ENCODE data around the gene C9orf78.

C9orf78 gene

DNA sequence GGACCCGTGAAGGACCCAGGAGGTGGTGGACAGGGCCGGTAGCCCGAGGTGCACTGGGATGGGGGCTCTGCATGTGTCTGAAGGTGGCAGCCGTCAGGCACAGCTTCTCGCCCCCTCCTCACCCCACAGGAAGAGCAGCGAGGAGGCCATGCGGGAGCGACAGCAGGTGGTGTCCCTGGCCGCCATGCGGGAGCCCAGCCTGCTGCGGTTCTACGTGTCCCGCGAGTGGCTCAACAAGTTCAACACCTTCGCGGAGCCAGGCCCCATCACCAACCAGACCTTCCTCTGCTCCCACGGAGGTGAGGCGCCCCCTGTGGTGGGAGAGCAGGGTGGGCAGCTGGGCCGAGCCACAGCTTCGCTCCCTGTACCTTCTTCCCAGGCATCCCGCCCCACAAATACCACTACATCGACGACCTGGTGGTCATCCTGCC lies 40.1 kb upstream of the C9orf78 start:
- peaks cover 37% of the 10 kb centered on the region for H3K36me3 ChIP-seq (ENCODE audit: control insufficient read depth, insufficient read depth, low read length, severe bottlenecking)
- no peak overlapping the region for H3K9ac ChIP-seq (ENCODE audit: low read length)
- H3K4me3 ChIP-seq (ENCODE audit: low read length), result no peak overlapping the region
- no peak for DNase-seq (ENCODE audit: low read depth)
- H3K4me1 ChIP-seq (ENCODE audit: control insufficient read depth, insufficient read depth, low read length), result no peaks in the 10 kb centered on the region
- H3K9me3 ChIP-seq (ENCODE audit: control insufficient read depth, low read length), result no peaks in the 10 kb centered on the region
- no peaks in the 10 kb centered on the region for H3K27me3 ChIP-seq (replicated peaks; ENCODE audit: control insufficient read depth, insufficient read depth, low read length)

DNA sequence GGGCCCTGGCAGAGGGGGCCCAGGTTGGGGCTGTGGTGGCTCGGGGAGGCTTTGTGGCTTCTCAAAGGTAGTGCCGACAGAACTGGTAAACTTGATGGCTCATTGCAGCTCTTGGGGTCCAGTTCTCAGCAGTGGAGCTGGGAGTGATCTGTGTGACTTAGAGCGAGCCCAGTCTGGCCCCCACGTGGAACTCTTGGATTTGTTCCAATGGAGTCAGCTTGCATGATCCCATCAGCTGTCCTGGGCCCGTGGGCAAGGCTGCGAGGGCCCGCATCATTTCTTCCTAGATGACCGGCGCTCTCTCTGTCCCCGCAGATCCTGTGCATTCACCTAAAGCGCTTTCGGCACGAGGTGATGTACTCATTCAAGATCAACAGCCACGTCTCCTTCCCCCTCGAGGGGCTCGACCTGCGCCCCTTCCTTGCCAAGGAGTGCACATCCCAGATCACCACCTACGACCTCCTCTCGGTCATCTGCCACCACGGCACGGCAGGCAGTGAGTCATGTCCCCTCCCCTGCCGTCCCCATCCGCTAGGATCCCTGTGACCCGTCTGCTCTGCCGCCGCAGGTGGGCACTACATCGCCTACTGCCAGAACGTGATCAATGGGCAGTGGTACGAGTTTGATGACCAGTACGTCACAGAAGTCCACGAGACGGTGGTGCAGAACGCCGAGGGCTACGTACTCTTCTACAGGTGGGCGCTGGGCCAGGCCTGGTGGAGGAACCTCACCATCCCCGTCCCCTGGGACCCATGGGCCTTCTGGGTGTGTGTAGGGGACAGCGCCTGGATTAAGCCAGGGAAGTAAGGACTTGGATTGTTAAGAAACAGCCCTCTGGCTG lies 39.4 kb upstream of the C9orf78 start:
- Histone ChIP-seq H3K9ac (ENCODE audit: low read length) (no peak overlapping the region), H3K4me3 (ENCODE audit: low read length) (no peak overlapping the region), H3K27me3 (replicated peaks; ENCODE audit: control insufficient read depth, insufficient read depth, low read length) (no peaks in the 10 kb centered on the region), H3K36me3 (ENCODE audit: control insufficient read depth, insufficient read depth, low read length, severe bottlenecking) (peaks cover 32% of the 10 kb centered on the region), H3K4me1 (ENCODE audit: control insufficient read depth, insufficient read depth, low read length) (no peaks in the 10 kb centered on the region), H3K9me3 (ENCODE audit: control insufficient read depth, low read length) (no peaks in the 10 kb centered on the region)
- DNase-seq (ENCODE audit: low read depth), result no peak

DNA sequence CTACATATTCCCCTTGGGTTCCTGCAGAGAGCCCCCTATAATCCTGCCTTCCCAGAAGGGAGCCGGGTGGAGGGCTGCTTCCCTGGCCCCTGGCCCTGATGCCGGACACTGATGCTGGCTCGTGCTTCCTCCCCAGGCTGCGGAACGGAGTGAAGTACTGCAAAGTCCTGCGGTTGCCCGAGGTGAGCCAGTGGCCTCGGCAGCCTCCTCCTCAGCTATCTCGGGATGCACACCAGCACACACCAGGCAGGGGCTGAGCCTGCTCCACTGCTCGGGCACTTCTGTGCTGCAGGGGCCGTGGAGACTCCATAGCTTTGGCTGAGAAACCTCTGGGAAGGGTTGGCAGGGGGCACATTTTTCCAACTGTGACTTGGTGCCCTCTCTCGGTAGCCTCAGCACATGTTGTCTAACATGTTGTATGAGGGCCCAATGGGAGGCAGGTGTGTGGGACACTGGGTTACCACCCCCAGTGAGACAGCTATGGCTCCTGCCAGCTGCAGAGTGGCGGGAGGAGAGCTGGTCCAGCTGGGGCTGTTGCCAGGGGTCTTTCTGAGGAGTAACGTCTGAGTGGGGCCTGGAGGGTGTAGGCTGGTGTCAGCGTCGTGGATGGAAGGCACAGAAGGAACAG lies 38.6 kb upstream of the C9orf78 start:
- Histone ChIP-seq H3K4me3 (ENCODE audit: low read length) (no peak overlapping the region), H3K27me3 (replicated peaks; ENCODE audit: control insufficient read depth, insufficient read depth, low read length) (no peaks in the 10 kb centered on the region), H3K36me3 (ENCODE audit: control insufficient read depth, insufficient read depth, low read length, severe bottlenecking) (peaks cover 32% of the 10 kb centered on the region), H3K9me3 (ENCODE audit: control insufficient read depth, low read length) (no peaks in the 10 kb centered on the region), H3K4me1 (ENCODE audit: control insufficient read depth, insufficient read depth, low read length) (no peaks in the 10 kb centered on the region), H3K9ac (ENCODE audit: low read length) (no peak overlapping the region)
- DNase-seq (ENCODE audit: low read depth), result no peak

DNA sequence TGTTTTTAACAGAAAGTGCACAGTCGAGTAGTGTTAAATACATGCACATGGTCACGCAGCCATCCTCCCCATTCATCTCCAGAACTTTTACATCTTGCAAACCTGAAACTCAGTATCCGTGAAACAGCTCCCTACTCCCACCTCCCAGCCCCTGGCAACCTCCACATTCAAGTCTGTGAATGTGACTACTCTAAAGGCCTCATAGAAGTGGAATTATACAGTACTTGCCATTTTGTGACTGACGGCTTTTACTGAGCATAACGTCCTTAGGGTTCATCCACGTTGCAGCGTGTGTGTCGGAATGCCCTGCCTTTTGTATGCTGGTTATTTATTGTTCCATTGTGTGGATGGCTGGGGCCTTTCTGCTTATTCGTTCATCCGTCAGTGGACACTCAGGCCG lies 36.0 kb upstream of the C9orf78 start:
- no peaks in the 10 kb centered on the region for H3K4me1 ChIP-seq (ENCODE audit: control insufficient read depth, insufficient read depth, low read length)
- no peaks in the 10 kb centered on the region for H3K9me3 ChIP-seq (ENCODE audit: control insufficient read depth, low read length)
- no peak for DNase-seq (ENCODE audit: low read depth)
- no peaks in the 10 kb centered on the region for H3K27me3 ChIP-seq (replicated peaks; ENCODE audit: control insufficient read depth, insufficient read depth, low read length)
- no peak overlapping the region for H3K9ac ChIP-seq (ENCODE audit: low read length)
- H3K4me3 ChIP-seq (ENCODE audit: low read length), result no peak overlapping the region
- H3K36me3 ChIP-seq (ENCODE audit: control insufficient read depth, insufficient read depth, low read length, severe bottlenecking), result peaks cover 41% of the 10 kb centered on the region

DNA sequence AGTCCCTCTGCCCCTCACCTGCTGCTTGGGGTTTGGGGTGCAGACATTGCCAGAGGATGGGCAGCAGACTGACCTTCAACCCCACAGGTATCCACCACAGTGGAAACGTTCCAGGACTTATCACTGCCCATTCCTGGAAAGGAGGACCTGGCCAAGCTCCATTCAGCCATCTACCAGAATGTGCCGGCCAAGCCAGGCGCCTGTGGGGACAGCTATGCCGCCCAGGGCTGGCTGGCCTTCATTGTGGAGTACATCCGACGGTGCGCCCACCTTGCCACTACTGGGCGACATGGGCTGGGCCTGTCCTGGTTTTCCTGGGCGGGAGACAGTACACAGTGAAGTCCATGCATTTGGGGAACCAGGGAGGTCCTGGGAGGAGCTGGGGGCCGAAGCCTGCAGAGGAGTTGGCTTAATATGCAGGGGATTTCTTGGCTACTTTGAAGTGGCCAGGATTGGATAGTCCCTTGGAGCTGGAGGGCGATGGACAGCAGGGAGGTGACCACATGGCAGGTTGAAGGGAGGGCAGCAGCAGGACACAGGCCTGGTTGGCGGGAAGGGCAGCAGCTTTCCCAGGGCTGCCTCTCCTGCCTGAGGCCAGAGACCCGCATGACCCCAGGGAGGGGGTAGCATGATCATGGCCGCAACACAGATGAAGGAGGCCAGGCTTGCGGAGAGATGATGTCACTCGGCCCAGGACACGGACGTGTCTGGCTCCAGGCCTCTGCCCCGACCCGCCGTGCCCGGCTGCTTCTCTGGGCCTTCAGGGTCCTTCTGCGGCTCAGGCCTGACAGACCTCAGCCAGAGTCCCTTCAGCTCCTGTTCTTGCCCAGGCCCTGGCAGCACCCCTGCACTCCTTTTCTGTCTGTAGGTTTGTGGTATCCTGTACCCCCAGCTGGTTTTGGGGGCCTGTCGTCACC lies 34.8 kb upstream of the C9orf78 start:
- DNase-seq (ENCODE audit: low read depth), result no peak
- Histone ChIP-seq H3K9me3 (ENCODE audit: control insufficient read depth, low read length) (no peaks in the 10 kb centered on the region), H3K4me1 (ENCODE audit: control insufficient read depth, insufficient read depth, low read length) (no peaks in the 10 kb centered on the region), H3K4me3 (ENCODE audit: low read length) (no peak overlapping the region), H3K36me3 (ENCODE audit: control insufficient read depth, insufficient read depth, low read length, severe bottlenecking) (peaks cover 41% of the 10 kb centered on the region), H3K9ac (ENCODE audit: low read length) (no peak overlapping the region), H3K27me3 (replicated peaks; ENCODE audit: control insufficient read depth, insufficient read depth, low read length) (no peaks in the 10 kb centered on the region)

DNA sequence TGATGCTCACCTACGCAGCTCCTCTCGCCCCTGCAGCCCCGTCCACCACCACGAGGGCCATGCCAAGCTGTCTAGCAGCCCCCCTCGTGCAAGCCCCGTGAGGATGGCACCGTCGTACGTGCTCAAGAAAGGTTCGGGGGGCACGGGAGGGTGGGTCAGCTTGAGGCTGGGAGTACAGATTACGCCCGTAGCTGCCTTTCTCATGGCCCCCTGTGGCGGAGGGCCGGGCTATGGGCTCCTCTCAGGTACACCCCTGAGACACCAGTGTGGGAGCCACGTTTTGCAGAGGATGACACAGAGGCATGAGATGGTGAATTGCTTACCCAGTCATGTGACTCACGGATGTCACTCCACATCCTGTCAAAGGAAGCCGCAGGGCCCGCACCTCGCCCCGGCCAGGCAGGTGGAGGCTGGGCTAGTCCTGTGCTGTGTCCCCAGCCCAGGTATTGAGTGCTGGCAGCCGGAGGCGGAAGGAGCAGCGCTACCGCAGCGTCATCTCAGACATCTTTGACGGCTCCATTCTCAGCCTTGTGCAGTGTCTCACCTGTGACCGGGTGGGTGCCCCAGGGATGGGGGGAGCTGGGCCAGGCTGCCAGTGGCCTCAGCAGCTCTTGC lies 33.9 kb upstream of the C9orf78 start:
- Histone ChIP-seq H3K36me3 (ENCODE audit: control insufficient read depth, insufficient read depth, low read length, severe bottlenecking) (peaks cover 34% of the 10 kb centered on the region), H3K4me1 (ENCODE audit: control insufficient read depth, insufficient read depth, low read length) (no peaks in the 10 kb centered on the region), H3K9me3 (ENCODE audit: control insufficient read depth, low read length) (no peaks in the 10 kb centered on the region), H3K4me3 (ENCODE audit: low read length) (no peak overlapping the region), H3K9ac (ENCODE audit: low read length) (no peak overlapping the region), H3K27me3 (replicated peaks; ENCODE audit: control insufficient read depth, insufficient read depth, low read length) (no peaks in the 10 kb centered on the region)
- no peak for DNase-seq (ENCODE audit: low read depth)

DNA sequence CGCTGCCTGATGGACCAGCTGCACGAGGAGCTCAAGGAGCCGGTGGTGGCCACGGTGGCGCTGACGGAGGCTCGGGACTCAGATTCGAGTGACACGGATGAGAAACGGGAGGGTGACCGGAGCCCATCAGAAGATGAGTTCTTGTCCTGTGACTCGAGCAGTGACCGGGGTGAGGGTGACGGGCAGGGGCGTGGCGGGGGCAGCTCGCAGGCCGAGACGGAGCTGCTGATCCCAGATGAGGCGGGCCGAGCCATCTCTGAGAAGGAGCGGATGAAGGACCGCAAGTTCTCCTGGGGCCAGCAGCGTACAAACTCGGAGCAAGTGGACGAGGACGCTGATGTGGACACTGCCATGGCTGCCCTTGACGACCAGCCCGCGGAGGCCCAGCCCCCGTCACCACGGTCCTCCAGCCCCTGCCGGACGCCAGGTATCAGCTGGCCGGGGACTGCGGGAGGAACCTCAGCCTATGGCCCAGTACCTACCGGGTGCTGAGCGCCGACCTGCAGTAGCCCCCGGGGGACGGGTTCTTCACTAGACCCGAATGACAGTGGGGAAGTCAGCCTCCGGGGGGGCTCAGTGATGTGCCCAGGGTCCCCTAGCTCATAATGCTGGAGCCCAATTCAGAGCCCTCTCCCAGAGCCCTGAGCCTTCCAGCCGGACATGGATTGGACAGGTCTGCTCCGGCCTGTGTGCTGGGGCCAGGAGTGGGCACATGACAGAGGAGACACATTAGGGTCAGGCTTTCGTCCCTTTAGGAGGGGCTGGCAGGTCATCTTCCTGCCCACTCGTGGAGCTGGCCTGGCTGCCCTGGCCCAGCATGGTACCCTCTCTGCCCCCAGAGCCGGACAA lies 33.2 kb upstream of the C9orf78 start:
- Histone ChIP-seq H3K9ac (ENCODE audit: low read length) (no peak overlapping the region), H3K4me3 (ENCODE audit: low read length) (no peak overlapping the region), H3K36me3 (ENCODE audit: control insufficient read depth, insufficient read depth, low read length, severe bottlenecking) (peaks cover 30% of the 10 kb centered on the region), H3K9me3 (ENCODE audit: control insufficient read depth, low read length) (no peaks in the 10 kb centered on the region), H3K4me1 (ENCODE audit: control insufficient read depth, insufficient read depth, low read length) (no peaks in the 10 kb centered on the region), H3K27me3 (replicated peaks; ENCODE audit: control insufficient read depth, insufficient read depth, low read length) (no peaks in the 10 kb centered on the region)
- DNase-seq (ENCODE audit: low read depth), result no peak

DNA sequence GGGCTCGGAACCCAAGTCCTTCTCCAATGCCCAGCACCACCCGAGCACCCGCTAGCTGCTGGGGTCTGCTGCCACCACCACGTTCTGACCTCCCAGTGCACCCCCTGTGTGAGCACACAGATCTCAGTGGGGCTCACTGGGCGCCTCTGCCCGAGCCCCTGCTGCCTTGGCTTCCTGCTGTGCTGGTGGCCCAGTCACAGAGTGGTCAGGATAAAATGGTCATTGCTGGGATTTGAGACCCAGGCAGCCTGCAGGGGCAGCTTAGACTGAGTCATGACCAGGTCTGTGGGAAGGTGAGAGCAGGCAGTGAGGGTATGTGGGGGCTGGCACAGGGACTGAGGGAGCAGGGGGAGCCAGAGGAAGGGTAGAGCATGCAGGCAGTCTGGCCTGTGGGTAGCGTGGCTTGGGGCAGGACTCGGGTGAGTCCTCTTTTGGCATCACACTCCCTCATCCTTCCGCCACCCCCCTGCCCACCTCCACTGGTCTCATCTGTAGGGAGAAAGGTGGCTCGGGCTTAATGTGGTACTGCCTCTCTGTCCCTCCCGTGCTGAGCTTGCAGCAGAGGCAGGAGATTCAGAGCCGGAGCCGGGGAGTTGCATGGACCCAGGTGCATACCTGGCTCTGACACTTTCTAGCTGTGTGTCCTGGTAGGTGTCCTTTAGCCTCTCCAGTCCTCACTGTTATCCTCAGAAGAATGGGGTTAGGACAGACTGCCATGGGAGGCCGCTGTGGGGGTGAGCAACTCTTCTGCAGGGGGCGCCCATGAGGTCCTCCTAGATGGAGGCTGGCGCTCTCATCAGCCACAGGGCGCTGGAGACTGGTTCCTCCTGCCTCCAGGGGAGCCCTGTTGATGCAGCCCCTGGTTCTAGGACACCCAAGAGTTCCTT lies 32.3 kb upstream of the C9orf78 start:
- Histone ChIP-seq H3K27me3 (replicated peaks; ENCODE audit: control insufficient read depth, insufficient read depth, low read length) (no peaks in the 10 kb centered on the region), H3K9ac (ENCODE audit: low read length) (no peak overlapping the region), H3K4me3 (ENCODE audit: low read length) (no peak overlapping the region), H3K36me3 (ENCODE audit: control insufficient read depth, insufficient read depth, low read length, severe bottlenecking) (peaks cover 34% of the 10 kb centered on the region), H3K4me1 (ENCODE audit: control insufficient read depth, insufficient read depth, low read length) (no peaks in the 10 kb centered on the region), H3K9me3 (ENCODE audit: control insufficient read depth, low read length) (no peaks in the 10 kb centered on the region)
- DNase-seq (ENCODE audit: low read depth), result no peak

DNA sequence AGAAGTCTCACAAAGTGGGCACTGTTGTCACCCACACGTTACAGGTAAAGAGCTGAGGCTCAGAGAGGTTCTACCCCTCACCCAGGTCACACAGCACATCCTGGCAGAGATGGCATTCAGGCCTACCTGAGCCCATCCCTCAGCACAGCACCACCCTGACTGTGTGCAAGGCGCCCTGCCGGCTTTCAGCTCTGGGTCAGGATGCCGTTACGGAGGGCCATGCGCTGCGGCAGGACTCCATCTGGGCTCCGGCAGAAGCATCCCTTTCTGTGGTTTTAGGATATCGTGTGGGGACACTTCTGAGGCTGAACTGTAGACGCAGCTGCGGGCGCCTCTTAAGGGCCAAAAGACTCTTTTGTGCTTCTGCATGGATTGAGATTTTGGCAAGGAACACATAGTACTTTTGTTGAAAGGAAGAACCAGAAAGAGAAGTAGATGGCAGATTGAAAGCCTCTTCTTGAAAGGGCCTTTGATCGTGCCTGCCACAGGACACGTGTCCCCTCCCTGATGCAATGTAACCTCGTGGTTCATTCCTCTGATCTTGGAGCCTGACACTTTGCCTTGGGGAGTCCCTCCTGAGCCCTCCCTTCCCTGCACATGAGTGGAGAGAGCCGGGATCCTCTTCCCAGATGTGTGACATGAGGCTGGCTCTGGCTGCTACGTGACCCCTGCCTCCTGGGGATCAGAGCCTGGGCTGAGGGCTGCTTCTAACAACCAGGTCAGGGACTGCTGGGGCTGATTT lies 31.5 kb upstream of the C9orf78 start:
- H3K36me3 ChIP-seq (ENCODE audit: control insufficient read depth, insufficient read depth, low read length, severe bottlenecking), result peaks cover 40% of the 10 kb centered on the region
- H3K9ac ChIP-seq (ENCODE audit: low read length), result no peak overlapping the region
- H3K4me3 ChIP-seq (ENCODE audit: low read length), result no peak overlapping the region
- H3K27me3 ChIP-seq (replicated peaks; ENCODE audit: control insufficient read depth, insufficient read depth, low read length), result no peaks in the 10 kb centered on the region
- H3K4me1 ChIP-seq (ENCODE audit: control insufficient read depth, insufficient read depth, low read length), result no peaks in the 10 kb centered on the region
- H3K9me3 ChIP-seq (ENCODE audit: control insufficient read depth, low read length), result no peaks in the 10 kb centered on the region
- DNase-seq (ENCODE audit: low read depth), result no peak

All from adipocyte (in vitro differentiated cells).